GM19397 (cell line): ENCODE results near the gene TTYH2.

Experiments used
- ATAC-seq: cut with Tn5 transposase; IDR thresholded peaks from one replicate; pipeline ENCODE4 v1.9.1; 2021; ENCODE audit warnings: mild to moderate bottlenecking, moderate library complexity; ENCODE audit not compliant: unreplicated experiment

TTYH2 gene

GRCh38 chr17:74192950-74193781, 20.2 kb upstream of the TTYH2 start:
- ATAC-seq, result no peak

- no peak for ATAC-seq
Measured at GRCh38 chr17:74194682-74195081, 18.7 kb upstream of the TTYH2 start.

- ATAC-seq, result no peak
Measured at GRCh38 chr17:74196541-74197317, 16.6 kb upstream of the TTYH2 start.

GRCh38 chr17:74197801-74198200, 15.6 kb upstream of the TTYH2 start:
- ATAC-seq, result no peak

GRCh38 chr17:74198694-74199093, 14.7 kb upstream of the TTYH2 start:
- ATAC-seq, result no peak

- no peak for ATAC-seq
Measured at GRCh38 chr17:74199306-74200092, 13.9 kb upstream of the TTYH2 start.

- ATAC-seq, result no peak
Measured at GRCh38 chr17:74200112-74200511, 13.3 kb upstream of the TTYH2 start.

- ATAC-seq, result no peak
Measured at GRCh38 chr17:74201250-74201649, 12.1 kb upstream of the TTYH2 start.

GRCh38 chr17:74201948-74202347, 11.4 kb upstream of the TTYH2 start:
- ATAC-seq, result no peak

- ATAC-seq, result no peak
Measured at GRCh38 chr17:74202938-74203337, 10.4 kb upstream of the TTYH2 start.

- ATAC-seq, result peak; percentile 78
Measured at GRCh38 chr17:74203439-74204240, 9.7 kb upstream of the TTYH2 start, which contains the start of gene RPL38. Gene RPL38 (plus strand): TSS chr17:74203678. CDS start chr17:74203956, 278 bp downstream.

- no peak for ATAC-seq
Measured at GRCh38 chr17:74204474-74204873, 8.9 kb upstream of the TTYH2 start.

GRCh38 chr17:74205274-74205673, 8.1 kb upstream of the TTYH2 start:
- no peak for ATAC-seq

GRCh38 chr17:74206332-74206818, 7.0 kb upstream of the TTYH2 start:
- no peak for ATAC-seq

- no peak for ATAC-seq
Measured at GRCh38 chr17:74210191-74211140, 2.9 kb upstream of the TTYH2 start.

GRCh38 chr17:74211141-74211911, 2.0 kb upstream of the TTYH2 start:
- no peak for ATAC-seq

GRCh38 chr17:74211912-74212208, 1.5 kb upstream of the TTYH2 start:
- no peak for ATAC-seq

GRCh38 chr17:74212209-74212912, 1.0 kb upstream of the TTYH2 start:
- ATAC-seq, result peak; percentile 5
